GM12878 (cell line): ENCODE results near the gene RTN4. TPM values are rescaled to one million over a fixed set of nuclear protein-coding genes. Genes with fewer than 3 reads are reported as not detected.

Source experiments
- BCL11A ChIP-seq: IDR thresholded peaks from 2 replicates; pipeline ENCODE4 v1.6.1; 2011; ENCODE audit warnings: low read depth, low read length
- BHLHE40 ChIP-seq, 2 experiments: fragments of 450-650 bp in 1 of 2; IDR thresholded peaks; 2 replicates each; pipeline ENCODE4 v1.6.1; 2011 to 2017; ENCODE audit warnings: low read depth in 2 of 2, borderline replicate concordance in 1 of 2, improper control_type of control experiment in 1 of 2, low read length in 1 of 2, mild to moderate bottlenecking in 1 of 2
- CBX5 ChIP-seq: sonication (generic); IDR thresholded peaks from 2 replicates; pipeline ENCODE4 v1.6.1; 2016; ENCODE audit warnings: low read depth, moderate library complexity, mild to moderate bottlenecking, inconsistent platforms
- CREM ChIP-seq: IDR thresholded peaks from 2 replicates; pipeline ENCODE4 v1.6.1; 2014; ENCODE audit warnings: antibody characterized with exemption, low read depth
- DPF2 ChIP-seq: fragments of 450-650 bp; IDR thresholded peaks from 2 replicates; pipeline ENCODE4 v1.6.1; 2017; ENCODE audit warnings: mild to moderate bottlenecking
- E2F4 ChIP-seq: IDR thresholded peaks from 2 replicates; pipeline ENCODE4 v1.6.1; 2012; ENCODE audit warnings: low read depth, low read length, improper control_type of control experiment
- EED ChIP-seq: sonication (generic); IDR thresholded peaks from 2 replicates; pipeline ENCODE4 v1.6.1; 2016; ENCODE audit warnings: antibody characterized with exemption, low read depth
- KLF5 ChIP-seq: fragments of 450-650 bp; IDR thresholded peaks from 2 replicates; pipeline ENCODE4 v1.6.1; 2014; ENCODE audit warnings: mild to moderate bottlenecking; ENCODE audit not compliant: partially characterized antibody
- MEF2A ChIP-seq: IDR thresholded peaks from 2 replicates; pipeline ENCODE4 v1.6.1; 2011; ENCODE audit warnings: low read depth, mild to moderate bottlenecking, low read length, moderate library complexity; ENCODE audit not compliant: insufficient read depth
- MXI1 ChIP-seq: fragments of 150-350 bp; IDR thresholded peaks from 2 replicates; pipeline ENCODE4 v1.6.1; 2011; ENCODE audit warnings: low read depth, mild to moderate bottlenecking, inconsistent platforms, low read length, improper control_type of control experiment
- NFIC ChIP-seq: IDR thresholded peaks from 2 replicates; pipeline ENCODE4 v1.6.1; 2012; ENCODE audit warnings: low read depth, mild to moderate bottlenecking, inconsistent platforms, low read length, moderate library complexity
- NFYA ChIP-seq: IDR thresholded peaks from 2 replicates; pipeline ENCODE4 v1.6.1; 2011; ENCODE audit warnings: low read depth, mild to moderate bottlenecking, low read length, improper control_type of control experiment, borderline replicate concordance
- NR2F1 ChIP-seq: fragments of 450-650 bp; conservative IDR thresholded peaks from 2 replicates; pipeline ENCODE4 v1.6.1; 2017; ENCODE audit warnings: mild to moderate bottlenecking
- POLR2AphosphoS2 ChIP-seq: IDR thresholded peaks from 2 replicates; pipeline ENCODE4 v1.6.1; 2011; ENCODE audit warnings: low read depth, mild to moderate bottlenecking, low read length, improper control_type of control experiment, moderate library complexity
- SIX5 ChIP-seq: IDR thresholded peaks from 2 replicates; pipeline ENCODE4 v1.6.1; 2011; ENCODE audit warnings: mild to moderate bottlenecking, low read depth, low read length, moderate library complexity; ENCODE audit not compliant: severe bottlenecking
- SMAD5 ChIP-seq: IDR thresholded peaks from 2 replicates; pipeline ENCODE4 v1.6.1; 2016; ENCODE audit warnings: antibody characterized with exemption, low read depth
- SMC3 ChIP-seq: IDR thresholded peaks from 2 replicates; pipeline ENCODE4 v1.6.1; 2011; ENCODE audit warnings: low read length, improper control_type of control experiment, borderline replicate concordance
- STAT1 ChIP-seq: fragments of 450-650 bp; conservative IDR thresholded peaks from 2 replicates; pipeline ENCODE4 v1.6.1; 2014; ENCODE audit warnings: antibody characterized with exemption, mild to moderate bottlenecking
- USF2 ChIP-seq: IDR thresholded peaks from 2 replicates; pipeline ENCODE4 v1.6.1; 2011; ENCODE audit warnings: low read depth, low read length, improper control_type of control experiment, borderline replicate concordance
- WRNIP1 ChIP-seq: IDR thresholded peaks from 2 replicates; pipeline ENCODE4 v1.6.1; 2011; ENCODE audit warnings: low read depth, low read length, improper control_type of control experiment, borderline replicate concordance
- ZBED1 ChIP-seq: IDR thresholded peaks from 2 replicates; pipeline ENCODE4 v1.6.1; 2016; ENCODE audit warnings: borderline replicate concordance
- ZNF217 ChIP-seq: fragments of 450-650 bp; IDR thresholded peaks from 2 replicates; pipeline ENCODE4 v1.6.1; 2017; ENCODE audit warnings: antibody characterized with exemption, mild to moderate bottlenecking
- ZSCAN29 ChIP-seq: fragments of 450-650 bp; IDR thresholded peaks from 2 replicates; pipeline ENCODE4 v1.6.1; 2017; ENCODE audit warnings: mild to moderate bottlenecking, moderate library complexity
- polyA plus RNA-seq, 11 experiments: library from polyadenylated mRNA; depleted of rRNA in 4 of 11; unstranded in 6 of 11; stranded (reverse) in 5 of 11; fragments of >200 nt; fragmentation: Nextera tagmentation in 4 of 11; fragmentation: Illumina TruSeq in 1 of 11; extraction: Ambion mirVana in 4 of 11; extraction: Trizol in 1 of 11; gene quantifications; 1 replicate in 1 of 11; 2 replicates in 10 of 11; pipeline versions ENCODE4 v1.2.1 to v1.2.3, GENCODE V29; 2011 to 2016; ENCODE audit warnings: inconsistent platforms in 2 of 11, missing spikeins in 2 of 11, low read depth in 1 of 11
- total RNA-seq, 4 experiments: library from RNA; depleted of rRNA in 3 of 4; stranded (reverse); fragments of >200 nt in 3 of 4; fragmentation: Illumina TruSeq in 1 of 4; extraction: Trizol in 1 of 4; gene quantifications; 2 replicates each; pipeline versions ENCODE4 v1.2.1 to v1.2.3, GENCODE V29; 2013 to 2021
- TF ChIP-seq, protein P1 (sequence below): fragments of 450-650 bp; IDR thresholded peaks from 2 replicates; pipeline ENCODE4 v1.6.1; 2017; ENCODE audit warnings: antibody characterized with exemption, mild to moderate bottlenecking, moderate library complexity
- TF ChIP-seq, protein P2 (sequence below): IDR thresholded peaks from 2 replicates; pipeline ENCODE4 v1.6.1; 2011; ENCODE audit warnings: borderline replicate concordance, low read depth, mild to moderate bottlenecking, moderate library complexity, low read length; ENCODE audit not compliant: insufficient read depth, poor library complexity, severe bottlenecking

RTN4 gene
- total and polyA plus RNA-seq, 10 of the 15 experiments (the other 5 are each of a cell fraction or from before 2014, with no cell fraction given): 56.0 to 133 (median 83.3) TPM

DNA sequence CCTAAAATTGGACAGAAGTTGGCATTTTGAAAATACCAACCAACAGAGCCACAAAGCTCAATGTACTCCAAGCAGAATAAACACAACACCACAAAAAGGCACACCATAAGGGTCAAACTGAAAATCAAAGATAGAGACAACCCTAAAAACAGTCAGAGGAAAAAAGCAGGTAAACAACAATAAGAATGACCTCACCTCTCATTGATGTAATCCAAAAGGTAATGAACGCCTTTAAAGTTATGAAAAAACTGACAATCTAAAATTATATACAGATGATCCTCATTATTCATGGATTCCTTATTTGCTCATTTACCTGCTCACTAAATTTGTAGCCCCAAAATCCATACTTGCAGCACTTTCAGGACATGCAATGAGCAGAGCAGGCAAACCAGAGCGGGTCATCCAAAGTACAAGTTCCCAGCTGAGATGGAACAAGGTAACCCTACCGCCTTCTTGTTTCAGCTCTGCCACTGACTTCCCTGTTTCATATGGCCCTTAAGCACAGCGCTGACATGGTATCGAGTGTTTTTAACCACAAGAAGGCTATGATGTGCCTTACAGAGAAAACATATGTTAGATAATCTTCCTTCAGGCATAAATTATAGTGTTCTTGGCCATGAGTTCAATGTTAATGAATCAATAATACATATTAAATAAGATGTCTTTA is 17.0 kb downstream of the RTN4 start (continued):
- TF ChIP-seq, protein P1, sequence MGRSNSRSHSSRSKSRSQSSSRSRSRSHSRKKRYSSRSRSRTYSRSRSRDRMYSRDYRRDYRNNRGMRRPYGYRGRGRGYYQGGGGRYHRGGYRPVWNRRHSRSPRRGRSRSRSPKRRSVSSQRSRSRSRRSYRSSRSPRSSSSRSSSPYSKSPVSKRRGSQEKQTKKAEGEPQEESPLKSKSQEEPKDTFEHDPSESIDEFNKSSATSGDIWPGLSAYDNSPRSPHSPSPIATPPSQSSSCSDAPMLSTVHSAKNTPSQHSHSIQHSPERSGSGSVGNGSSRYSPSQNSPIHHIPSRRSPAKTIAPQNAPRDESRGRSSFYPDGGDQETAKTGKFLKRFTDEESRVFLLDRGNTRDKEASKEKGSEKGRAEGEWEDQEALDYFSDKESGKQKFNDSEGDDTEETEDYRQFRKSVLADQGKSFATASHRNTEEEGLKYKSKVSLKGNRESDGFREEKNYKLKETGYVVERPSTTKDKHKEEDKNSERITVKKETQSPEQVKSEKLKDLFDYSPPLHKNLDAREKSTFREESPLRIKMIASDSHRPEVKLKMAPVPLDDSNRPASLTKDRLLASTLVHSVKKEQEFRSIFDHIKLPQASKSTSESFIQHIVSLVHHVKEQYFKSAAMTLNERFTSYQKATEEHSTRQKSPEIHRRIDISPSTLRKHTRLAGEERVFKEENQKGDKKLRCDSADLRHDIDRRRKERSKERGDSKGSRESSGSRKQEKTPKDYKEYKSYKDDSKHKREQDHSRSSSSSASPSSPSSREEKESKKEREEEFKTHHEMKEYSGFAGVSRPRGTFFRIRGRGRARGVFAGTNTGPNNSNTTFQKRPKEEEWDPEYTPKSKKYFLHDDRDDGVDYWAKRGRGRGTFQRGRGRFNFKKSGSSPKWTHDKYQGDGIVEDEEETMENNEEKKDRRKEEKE: no peak
- no peak for TF ChIP-seq CBX5
- TF ChIP-seq STAT1: no peak
- TF ChIP-seq BHLHE40 (IDR thresholded peaks at IDR 0.05; ENCODE audit: borderline replicate concordance in 1 of 2, low read depth in 2 of 2, low read length in 1 of 2): no peak
- TF ChIP-seq EED: peak; percentile 73
- 0 out of 2 replicates have a peak, but pooled peaks have one; percentile 41 for TF ChIP-seq BCL11A
- TF ChIP-seq MEF2A: no peak
- TF ChIP-seq NR2F1: peak; percentile 22; the same call in 1 of the 2 replicates
- TF ChIP-seq MXI1: no peak
- TF ChIP-seq E2F4: no peak
- no peak for TF ChIP-seq DPF2
- 0 out of 2 replicates have a peak, but pooled peaks have one; percentile 48 for TF ChIP-seq NFIC
- TF ChIP-seq KLF5: no peak
- TF ChIP-seq USF2: no peak
- no peak for TF ChIP-seq SIX5
- TF ChIP-seq SMC3: no peak
- no peak for TF ChIP-seq ZBED1
- TF ChIP-seq ZSCAN29: no peak
- TF ChIP-seq, protein P2, sequence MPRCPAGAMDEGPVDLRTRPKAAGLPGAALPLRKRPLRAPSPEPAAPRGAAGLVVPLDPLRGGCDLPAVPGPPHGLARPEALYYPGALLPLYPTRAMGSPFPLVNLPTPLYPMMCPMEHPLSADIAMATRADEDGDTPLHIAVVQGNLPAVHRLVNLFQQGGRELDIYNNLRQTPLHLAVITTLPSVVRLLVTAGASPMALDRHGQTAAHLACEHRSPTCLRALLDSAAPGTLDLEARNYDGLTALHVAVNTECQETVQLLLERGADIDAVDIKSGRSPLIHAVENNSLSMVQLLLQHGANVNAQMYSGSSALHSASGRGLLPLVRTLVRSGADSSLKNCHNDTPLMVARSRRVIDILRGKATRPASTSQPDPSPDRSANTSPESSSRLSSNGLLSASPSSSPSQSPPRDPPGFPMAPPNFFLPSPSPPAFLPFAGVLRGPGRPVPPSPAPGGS: no peak
- TF ChIP-seq NFYA: no peak
- TF ChIP-seq WRNIP1: no peak
- TF ChIP-seq CREM: peak; percentile 32; the same call in 1 of the 2 replicates
- no peak for TF ChIP-seq SMAD5
- TF ChIP-seq POLR2AphosphoS2: no peak
- no peak for TF ChIP-seq ZNF217
